ENCODE results near the gene LCN1.

LCN1 gene

GRCh38 chr9:135515083-135515951 lies 5.9 kb upstream of the LCN1 start:
- H3K27ac ChIP-seq (ENCODE audit: low read length), result no peak overlapping the region
- H3K79me2 ChIP-seq (ENCODE audit: low read length), result no peaks in the 10 kb centered on the region
- H3K27me3 ChIP-seq (replicated peaks; ENCODE audit: insufficient read depth, low read length), result peaks cover 17% of the 10 kb centered on the region
- no peak overlapping the region for H3K9ac ChIP-seq (ENCODE audit: low read length)
- H3K4me2 ChIP-seq (ENCODE audit: low read depth, low read length), result no peak overlapping the region
- H3K9me2 ChIP-seq (replicated peaks; ENCODE audit: insufficient read depth, low read length), result no peaks in the 10 kb centered on the region
- no peaks in the 10 kb centered on the region for H4K20me1 ChIP-seq (ENCODE audit: insufficient read depth, low read length)
- no peaks in the 10 kb centered on the region for H3K36me3 ChIP-seq (replicated peaks; ENCODE audit: insufficient read depth, low read length)
- peaks cover 14% of the 10 kb centered on the region for H3K4me1 ChIP-seq (ENCODE audit: low read length)
- DNase-seq, result no peak
- TF ChIP-seq EZH2 (optimal IDR thresholded peaks at IDR 0.05; ENCODE audit: low read depth, low read length) (no peak), EZH2phosphoT487 (IDR thresholded peaks at IDR 0.05; ENCODE audit: low read length) (no peak), CTCF (IDR thresholded peaks at IDR 0.05; ENCODE audit: low read length) (no peak)
- H2AFZ ChIP-seq (ENCODE audit: low read length), result no peak overlapping the region
- H3K4me3 ChIP-seq (ENCODE audit: low read length), result no peak overlapping the region
- no peaks in the 10 kb centered on the region; the same call in 1 of the 2 replicates for H3F3A ChIP-seq (ENCODE audit: insufficient read depth, low read length)
- no peaks in the 10 kb centered on the region for H3K9me3 ChIP-seq (replicated peaks; ENCODE audit: insufficient read depth, low read length)

- Histone ChIP-seq H3F3A (ENCODE audit: insufficient read depth, low read length) (no peaks in the 10 kb centered on the region; the same call in 1 of the 2 replicates), H3K4me2 (ENCODE audit: low read depth, low read length) (no peak overlapping the region), H3K4me3 (ENCODE audit: low read length) (no peak overlapping the region), H3K27ac (ENCODE audit: low read length) (no peak overlapping the region), H3K36me3 (replicated peaks; ENCODE audit: insufficient read depth, low read length) (no peaks in the 10 kb centered on the region), H3K9ac (ENCODE audit: low read length) (no peak overlapping the region), H3K9me2 (replicated peaks; ENCODE audit: insufficient read depth, low read length) (no peaks in the 10 kb centered on the region), H3K9me3 (replicated peaks; ENCODE audit: insufficient read depth, low read length) (no peaks in the 10 kb centered on the region), H2AFZ (ENCODE audit: low read length) (no peak overlapping the region), H3K4me1 (ENCODE audit: low read length) (peaks cover 5% of the 10 kb centered on the region), H4K20me1 (ENCODE audit: insufficient read depth, low read length) (no peaks in the 10 kb centered on the region), H3K79me2 (ENCODE audit: low read length) (no peaks in the 10 kb centered on the region), H3K27me3 (replicated peaks; ENCODE audit: insufficient read depth, low read length) (peaks cover 17% of the 10 kb centered on the region)
- TF ChIP-seq EZH2phosphoT487 (IDR thresholded peaks at IDR 0.05; ENCODE audit: low read length) (no peak), EZH2 (optimal IDR thresholded peaks at IDR 0.05; ENCODE audit: low read depth, low read length) (no peak), CTCF (IDR thresholded peaks at IDR 0.05; ENCODE audit: low read length) (no peak)
- no peak for DNase-seq
These were observed 4.9 kb upstream of the LCN1 start for GRCh38 chr9:135516132-135516860.

- TF ChIP-seq EZH2 (optimal IDR thresholded peaks at IDR 0.05; ENCODE audit: low read depth, low read length) (no peak), CTCF (IDR thresholded peaks at IDR 0.05; ENCODE audit: low read length) (no peak), EZH2phosphoT487 (IDR thresholded peaks at IDR 0.05; ENCODE audit: low read length) (no peak)
- H3K27ac ChIP-seq (ENCODE audit: low read length), result no peak overlapping the region
- no peaks in the 10 kb centered on the region for H3F3A ChIP-seq (ENCODE audit: insufficient read depth, low read length)
- no peak overlapping the region for H2AFZ ChIP-seq (ENCODE audit: low read length)
- DNase-seq, result no peak
- H3K36me3 ChIP-seq (replicated peaks; ENCODE audit: insufficient read depth, low read length), result no peaks in the 10 kb centered on the region
- H3K4me3 ChIP-seq (ENCODE audit: low read length), result no peak overlapping the region
- H3K9me2 ChIP-seq (replicated peaks; ENCODE audit: insufficient read depth, low read length), result no peaks in the 10 kb centered on the region
- peaks cover 17% of the 10 kb centered on the region for H3K27me3 ChIP-seq (replicated peaks; ENCODE audit: insufficient read depth, low read length)
- H3K9me3 ChIP-seq (replicated peaks; ENCODE audit: insufficient read depth, low read length), result no peaks in the 10 kb centered on the region
- no peak overlapping the region for H3K4me2 ChIP-seq (ENCODE audit: low read depth, low read length)
- no peaks in the 10 kb centered on the region for H3K79me2 ChIP-seq (ENCODE audit: low read length)
- no peaks in the 10 kb centered on the region for H3K4me1 ChIP-seq (ENCODE audit: low read length)
- no peak overlapping the region for H3K9ac ChIP-seq (ENCODE audit: low read length)
- H4K20me1 ChIP-seq (ENCODE audit: insufficient read depth, low read length), result no peaks in the 10 kb centered on the region
These were observed 3.8 kb upstream of the LCN1 start for GRCh38 chr9:135517407-135517822.

Data from MM.1S (cell line).